ENCODE measurements around the gene SNX13.

The SNX13 gene

GRCh38 chr7:17844022-17844421 lies 96.3 kb downstream of the SNX13 start:
- H3K4me3 ChIP-seq (ENCODE audit: low read depth, low read length, poor library complexity, severe bottlenecking) = no peak overlapping the region
- H3K4me1 ChIP-seq (ENCODE audit: insufficient read depth, low read length, severe bottlenecking) = no peaks in the 10 kb centered on the region
- H3K27me3 ChIP-seq (ENCODE audit: insufficient read depth, low read length) = no peaks in the 10 kb centered on the region
- no peak overlapping the region for H2AFZ ChIP-seq (ENCODE audit: low read length)
- peaks cover 65% of the 10 kb centered on the region for H3K36me3 ChIP-seq (ENCODE audit: insufficient read depth, low read length)
- no peaks in the 10 kb centered on the region for H4K20me1 ChIP-seq (ENCODE audit: insufficient read depth, low read length)
- no peak overlapping the region for H3K4me2 ChIP-seq (ENCODE audit: low read length)
- no peaks in the 10 kb centered on the region for H3K9me3 ChIP-seq (ENCODE audit: low read length)
- no peaks in the 10 kb centered on the region for H3F3A ChIP-seq (ENCODE audit: insufficient read depth, low read length)
- TF ChIP-seq CTCF (IDR thresholded peaks at IDR 0.05; ENCODE audit: low read length) (no peak), EZH2 (IDR thresholded peaks at IDR 0.05; ENCODE audit: borderline replicate concordance, low read length) (no peak)
- H3K9me2 ChIP-seq (ENCODE audit: low read depth, low read length) = no peaks in the 10 kb centered on the region
- no peaks in the 10 kb centered on the region for H3K79me2 ChIP-seq (ENCODE audit: insufficient read depth, low read length)
- H3K27ac ChIP-seq (ENCODE audit: low read depth, low read length, poor library complexity, severe bottlenecking) = no peak overlapping the region
- H3K9ac ChIP-seq (ENCODE audit: low read length) = no peak overlapping the region

DNA sequence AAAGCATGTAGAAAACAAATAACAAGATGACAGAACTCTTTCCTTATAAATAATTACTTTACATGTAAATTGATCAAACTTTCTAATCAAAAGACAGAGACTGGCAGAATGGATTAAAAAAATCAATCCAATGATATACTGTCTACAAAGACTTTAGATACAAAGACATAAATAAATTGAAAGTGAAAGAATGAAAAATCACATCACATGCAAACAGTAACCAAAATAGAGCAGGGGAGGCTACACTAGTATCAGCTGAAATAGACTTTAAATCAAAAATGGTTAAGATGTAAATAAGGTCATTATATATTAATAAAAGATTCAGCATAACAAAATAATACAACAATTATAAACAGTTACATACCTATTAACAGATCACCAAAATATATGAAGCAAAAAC lies 97.3 kb downstream of the SNX13 start:
- no peak overlapping the region for H2AFZ ChIP-seq (ENCODE audit: low read length)
- H3K4me3 ChIP-seq (ENCODE audit: low read depth, low read length, poor library complexity, severe bottlenecking) = no peak overlapping the region
- no peaks in the 10 kb centered on the region for H3K27me3 ChIP-seq (ENCODE audit: insufficient read depth, low read length)
- H3K27ac ChIP-seq (ENCODE audit: low read depth, low read length, poor library complexity, severe bottlenecking) = no peak overlapping the region
- no peak overlapping the region for H3K4me2 ChIP-seq (ENCODE audit: low read length)
- peaks cover 65% of the 10 kb centered on the region for H3K36me3 ChIP-seq (ENCODE audit: insufficient read depth, low read length)
- H3K9ac ChIP-seq (ENCODE audit: low read length) = no peak overlapping the region
- no peaks in the 10 kb centered on the region for H4K20me1 ChIP-seq (ENCODE audit: insufficient read depth, low read length)
- no peaks in the 10 kb centered on the region for H3K9me2 ChIP-seq (ENCODE audit: low read depth, low read length)
- H3F3A ChIP-seq (ENCODE audit: insufficient read depth, low read length) = no peaks in the 10 kb centered on the region
- H3K4me1 ChIP-seq (ENCODE audit: insufficient read depth, low read length, severe bottlenecking) = no peaks in the 10 kb centered on the region
- no peaks in the 10 kb centered on the region for H3K79me2 ChIP-seq (ENCODE audit: insufficient read depth, low read length)
- H3K9me3 ChIP-seq (ENCODE audit: low read length) = no peaks in the 10 kb centered on the region
- no peak for TF ChIP-seq EZH2 (IDR thresholded peaks at IDR 0.05; ENCODE audit: borderline replicate concordance, low read length)
- no peak for TF ChIP-seq CTCF (IDR thresholded peaks at IDR 0.05; ENCODE audit: low read length)

- Histone ChIP-seq H3K4me3 (ENCODE audit: low read depth, low read length, poor library complexity, severe bottlenecking) (no peak overlapping the region), H2AFZ (ENCODE audit: low read length) (no peak overlapping the region), H3K4me2 (ENCODE audit: low read length) (no peak overlapping the region), H3K9me2 (ENCODE audit: low read depth, low read length) (no peaks in the 10 kb centered on the region), H3K36me3 (ENCODE audit: insufficient read depth, low read length) (peaks cover 9% of the 10 kb centered on the region; the same call in 1 of the 2 replicates), H4K20me1 (ENCODE audit: insufficient read depth, low read length) (no peaks in the 10 kb centered on the region), H3K4me1 (ENCODE audit: insufficient read depth, low read length, severe bottlenecking) (no peaks in the 10 kb centered on the region), H3K9ac (ENCODE audit: low read length) (no peak overlapping the region), H3F3A (ENCODE audit: insufficient read depth, low read length) (no peaks in the 10 kb centered on the region; the same call in 1 of the 2 replicates), H3K27ac (ENCODE audit: low read depth, low read length, poor library complexity, severe bottlenecking) (no peak overlapping the region), H3K9me3 (ENCODE audit: low read length) (no peaks in the 10 kb centered on the region), H3K27me3 (ENCODE audit: insufficient read depth, low read length) (no peaks in the 10 kb centered on the region), H3K79me2 (ENCODE audit: insufficient read depth, low read length) (no peaks in the 10 kb centered on the region)
- TF ChIP-seq EZH2 (IDR thresholded peaks at IDR 0.05; ENCODE audit: borderline replicate concordance, low read length) (no peak), CTCF (IDR thresholded peaks at IDR 0.05; ENCODE audit: low read length) (no peak)
Observed at GRCh38 chr7:17832820-17833355, 107.4 kb downstream of the SNX13 start.

All from OCI-LY1 (cell line).